Measurements from ENCODE around the gene AURKB. TPM values are rescaled to one million over a fixed set of nuclear protein-coding genes. Genes with fewer than 3 reads are reported as not detected.
"Not testable (repeated sequence)": the region's sequence is repeated elsewhere in the genome, so short reads cannot be mapped to it uniquely, and the experiment has no call there.

The AURKB gene
- total and polyA plus RNA-seq, 7 experiments from 2014 or later, result 1.1 to 97.7 (median 1.3) TPM; not detected in 2

- CTCF ChIA-PET; H3K36me3 ChIP-seq (ENCODE audit: control insufficient read depth in 2 of 3, insufficient read depth in 3 of 3, low read length in 3 of 3); DNase-seq; H3K9me3 ChIP-seq (ENCODE audit: control insufficient read depth in 2 of 3, low read length in 3 of 3); H3K36me3 Mint-ChIP-seq; H3K9me3 Mint-ChIP-seq; H3K27me3 Mint-ChIP-seq; H3K27ac ChIP-seq (ENCODE audit: low read depth, low read length); H3K27me3 ChIP-seq (ENCODE audit: control insufficient read depth in 2 of 2, insufficient read depth in 2 of 2, low read length in 2 of 2); H3K4me3 ChIP-seq (ENCODE audit: low read length); ATAC-seq; H3K27ac Mint-ChIP-seq; H3K4me3 Mint-ChIP-seq: not testable (repeated sequence)
- intact Hi-C loops (cut with micrococcal nuclease), result loop anchor here in 1 of 2 donors (5.0 kb wide), 1 partner anchor 52 kb away; no protein-coding TSS in a partner anchor
- POLR2A ChIA-PET, result interaction anchor here (1.7 to 25.9 kb wide), 2 partner anchors 12 to 16 kb away, joined by 7 to 820 read pairs; partner anchors contain the start of genes PER1 and VAMP2
- H3K4me1 ChIP-seq (ENCODE audit: control insufficient read depth in 2 of 2, insufficient read depth in 2 of 2, low read length in 2 of 2), result peaks cover 13 to 24% of the 10 kb centered on the region in 2 donors
- peaks cover 18 to 46% (median 39%) of the 10 kb centered on the region in 7 donors for H3K4me1 Mint-ChIP-seq
Measured at GRCh38 chr17:8170186-8170585, 40.2 kb downstream of the AURKB start.

- CTCF ChIA-PET, result interaction anchor here (0.6 to 2.1 kb wide), 4 partner anchors 8 to 29 kb away, joined by 3 to 6 read pairs (median 4); no protein-coding TSS in a partner anchor
Measured at GRCh38 chr17:8167526-8167925, 42.8 kb downstream of the AURKB start.

GRCh38 chr17:8166731-8167130 lies 43.6 kb downstream of the AURKB start:
- Histone ChIP-seq H3K9me3 (ENCODE audit: control insufficient read depth in 2 of 3, low read length in 3 of 3) (no peaks in the 10 kb centered on the region), H3K4me1 (ENCODE audit: control insufficient read depth in 2 of 2, insufficient read depth in 2 of 2, low read length in 2 of 2) (peaks cover 23 to 25% of the 10 kb centered on the region in 2 donors), H3K27ac (ENCODE audit: low read depth, low read length) (no peak overlapping the region), H3K4me3 (ENCODE audit: low read length) (no peak overlapping the region), H3K36me3 (ENCODE audit: control insufficient read depth in 2 of 3, insufficient read depth in 3 of 3, low read length in 3 of 3) (peaks cover 0 to 6% (median 0%) of the 10 kb centered on the region in 3 experiments), H3K27me3 (ENCODE audit: control insufficient read depth in 2 of 2, insufficient read depth in 2 of 2, low read length in 2 of 2) (peaks cover 0 to 3% of the 10 kb centered on the region in 2 donors)
- peaks cover 23 to 40% (median 31%) of the 10 kb centered on the region in 7 donors for H3K4me1 Mint-ChIP-seq
- POLR2A ChIA-PET, result interaction anchor here (1.1 to 3.3 kb wide), 9 partner anchors 10 to 55 kb away, joined by 3 to 21 read pairs (median 11); partner anchors contain the start of gene TMEM107
- intact Hi-C loops (cut with micrococcal nuclease), result no loop called here
- H3K27ac Mint-ChIP-seq, result peak overlapping the region in 4 of 9 donors; percentile 9 to 68 (median 28)
- H3K36me3 Mint-ChIP-seq, result peaks cover 0 to 5% (median 3%) of the 10 kb centered on the region in 5 donors
- DNase-seq (no peak), ATAC-seq (no peak)
- no peak overlapping the region for H3K4me3 Mint-ChIP-seq
- peaks cover 0 to 2% (median 0%) of the 10 kb centered on the region in 11 donors for H3K9me3 Mint-ChIP-seq
- CTCF ChIA-PET, result interaction anchor here (0.7 to 2.1 kb wide), 4 partner anchors 7 to 64 kb away, joined by 3 to 6 read pairs (median 4); no protein-coding TSS in a partner anchor
- H3K27me3 Mint-ChIP-seq, result no peaks in the 10 kb centered on the region

More at GRCh38 chr17:8167526-8167925, 42.8 kb downstream of the AURKB start:
- Histone ChIP-seq H3K9me3 (ENCODE audit: control insufficient read depth in 2 of 3, low read length in 3 of 3) (no peaks in the 10 kb centered on the region), H3K4me3 (ENCODE audit: low read length) (no peak overlapping the region), H3K36me3 (ENCODE audit: control insufficient read depth in 2 of 3, insufficient read depth in 3 of 3, low read length in 3 of 3) (peaks cover 0 to under 1% (median 0%) of the 10 kb centered on the region in 3 experiments), H3K27me3 (ENCODE audit: control insufficient read depth in 2 of 2, insufficient read depth in 2 of 2, low read length in 2 of 2) (peaks cover 0 to 3% of the 10 kb centered on the region in 2 donors), H3K27ac (ENCODE audit: low read depth, low read length) (no peak overlapping the region), H3K4me1 (ENCODE audit: control insufficient read depth in 2 of 2, insufficient read depth in 2 of 2, low read length in 2 of 2) (peaks cover 22 to 26% of the 10 kb centered on the region in 2 donors)
- DNase-seq (no peak), ATAC-seq (no peak)
- intact Hi-C loops (cut with micrococcal nuclease), result no loop called here
- H3K27ac Mint-ChIP-seq, result no peak overlapping the region
- no peaks in the 10 kb centered on the region for H3K27me3 Mint-ChIP-seq
- H3K36me3 Mint-ChIP-seq, result peaks cover 0 to 4% (median 0%) of the 10 kb centered on the region in 5 donors
- POLR2A ChIA-PET, result interaction anchor here (1.0 to 3.3 kb wide), 11 partner anchors 9 to 121 kb away, joined by 3 to 21 read pairs (median 5); partner anchors contain the start of genes RANGRF and TMEM107
- H3K9me3 Mint-ChIP-seq, result peaks cover 0 to 3% (median 0%) of the 10 kb centered on the region in 11 donors
- no peak overlapping the region for H3K4me3 Mint-ChIP-seq
- peaks cover 23 to 44% (median 32%) of the 10 kb centered on the region in 7 donors for H3K4me1 Mint-ChIP-seq

- Mint-ChIP-seq H3K4me3 (peak overlapping the region; percentile 78 to 94 (median 85)), H3K36me3 (peaks cover 0 to 22% (median 17%) of the 10 kb centered on the region in 5 donors), H3K9me3 (peaks cover 0 to 3% (median 0%) of the 10 kb centered on the region in 11 donors), H3K27me3 (no peaks in the 10 kb centered on the region), H3K4me1 (peaks cover 42 to 57% (median 49%) of the 10 kb centered on the region in 7 donors), H3K27ac (peak overlapping the region in 8 of 9 donors; percentile 94 to 99 (median 98))
- H3K4me3 ChIP-seq (ENCODE audit: low read length), result peak overlapping the region; percentile 72
- peaks cover 35 to 41% of the 10 kb centered on the region in 2 donors for H3K4me1 ChIP-seq (ENCODE audit: control insufficient read depth in 2 of 2, insufficient read depth in 2 of 2, low read length in 2 of 2)
- ATAC-seq, result no peak
- DNase-seq, result peak in 1 of 9 donors; percentile 46
- H3K9me3 ChIP-seq (ENCODE audit: control insufficient read depth in 2 of 3, low read length in 3 of 3), result no peaks in the 10 kb centered on the region
- ChIA-PET POLR2A (interaction anchor here (1.0 to 14.5 kb wide), 10 partner anchors 10 to 329 kb away, joined by 5 to 820 read pairs (median 12); partner anchors contain the start of genes ALOXE3, BORCS6, CTC1 and PFAS), CTCF (interaction anchor here (1.2 to 1.5 kb wide), 2 partner anchors 8 to 59 kb away, joined by 3 to 6 read pairs; no protein-coding TSS in a partner anchor)
- H3K27ac ChIP-seq (ENCODE audit: low read depth, low read length), result peak overlapping the region; percentile 100
- H3K36me3 ChIP-seq (ENCODE audit: control insufficient read depth in 2 of 3, insufficient read depth in 3 of 3, low read length in 3 of 3), result peaks cover 4 to 19% (median 9%) of the 10 kb centered on the region in 3 experiments
- intact Hi-C loops (cut with micrococcal nuclease), result loop anchor here (1.0 kb wide), 3 partner anchors 9 to 58 kb away; no protein-coding TSS in a partner anchor
- H3K27me3 ChIP-seq (ENCODE audit: control insufficient read depth in 2 of 2, insufficient read depth in 2 of 2, low read length in 2 of 2), result peaks cover 0 to 3% of the 10 kb centered on the region in 2 donors
Measured at GRCh38 chr17:8164815-8165131, 45.6 kb downstream of the AURKB start.

- H3K4me1 Mint-ChIP-seq, result peaks cover 45 to 63% (median 55%) of the 10 kb centered on the region in 7 donors
- POLR2A ChIA-PET, result interaction anchor here (0.7 to 14.5 kb wide), 17 partner anchors 9 to 926 kb away, joined by 3 to 820 read pairs (median 8); partner anchors contain the start of genes ALOXE3, BORCS6, CTC1 and GABARAP
- CTCF ChIA-PET, result interaction anchor here (1.0 to 1.5 kb wide), 5 partner anchors 9 to 59 kb away, joined by 3 to 6 read pairs (median 3); no protein-coding TSS in a partner anchor
- intact Hi-C loops (cut with micrococcal nuclease), result loop anchor here (1.0 kb wide), 3 partner anchors 9 to 58 kb away; no protein-coding TSS in a partner anchor
- no peaks in the 10 kb centered on the region for H3K9me3 ChIP-seq (ENCODE audit: control insufficient read depth in 2 of 3, low read length in 3 of 3)
- H3K27ac ChIP-seq (ENCODE audit: low read depth, low read length), result peak overlapping the region; percentile 100
- ATAC-seq (peak; percentile 68), DNase-seq (peak; percentile 38 to 80 (median 71))
- H3K4me1 ChIP-seq (ENCODE audit: control insufficient read depth in 2 of 2, insufficient read depth in 2 of 2, low read length in 2 of 2), result peaks cover 35 to 46% of the 10 kb centered on the region in 2 donors
- H3K4me3 ChIP-seq (ENCODE audit: low read length), result peak overlapping the region; percentile 72
- peak overlapping the region; percentile 78 to 94 (median 85) for H3K4me3 Mint-ChIP-seq
- H3K27ac Mint-ChIP-seq, result peak overlapping the region in 8 of 9 donors; percentile 94 to 99 (median 98)
- H3K27me3 Mint-ChIP-seq, result no peaks in the 10 kb centered on the region
- H3K36me3 ChIP-seq (ENCODE audit: control insufficient read depth in 2 of 3, insufficient read depth in 3 of 3, low read length in 3 of 3), result peaks cover 8 to 25% (median 13%) of the 10 kb centered on the region in 3 experiments
- H3K9me3 Mint-ChIP-seq, result peaks cover 0 to 3% (median 0%) of the 10 kb centered on the region in 11 donors
- H3K36me3 Mint-ChIP-seq, result peaks cover 0 to 23% (median 17%) of the 10 kb centered on the region in 5 donors
- H3K27me3 ChIP-seq (ENCODE audit: control insufficient read depth in 2 of 2, insufficient read depth in 2 of 2, low read length in 2 of 2), result peaks cover 0 to 3% of the 10 kb centered on the region in 2 donors
Measured at GRCh38 chr17:8163978-8164814, 46.2 kb downstream of the AURKB start.

Data from naive thymus-derived CD4-positive, alpha-beta T cell (primary cell).